Skin epidermis (tissue), 12 donors: ENCODE measurements around the gene ZNF845.
"Not testable (repeated sequence)": the region's sequence is repeated elsewhere in the genome, so short reads cannot be mapped to it uniquely, and the experiment has no call there.

Experiments
- H3K27ac ChIP-seq, 21 experiments: fragments of 200-600 bp; sonication (generic) in 11 of 21; one replicate each; pipeline ENCODE4 v1.5.0; 2020; ENCODE audit warnings: mild to moderate bottlenecking in 3 of 21, inconsistent platforms in 2 of 21, moderate library complexity in 2 of 21
- H3K4me3 ChIP-seq, 7 experiments: fragments of 200-600 bp; sonication (generic) in 2 of 7; one replicate each; pipeline ENCODE4 v1.5.0; 2020; ENCODE audit warnings: inconsistent platforms in 2 of 7, mild to moderate bottlenecking in 2 of 7, moderate library complexity in 1 of 7

The ZNF845 gene

DNA sequence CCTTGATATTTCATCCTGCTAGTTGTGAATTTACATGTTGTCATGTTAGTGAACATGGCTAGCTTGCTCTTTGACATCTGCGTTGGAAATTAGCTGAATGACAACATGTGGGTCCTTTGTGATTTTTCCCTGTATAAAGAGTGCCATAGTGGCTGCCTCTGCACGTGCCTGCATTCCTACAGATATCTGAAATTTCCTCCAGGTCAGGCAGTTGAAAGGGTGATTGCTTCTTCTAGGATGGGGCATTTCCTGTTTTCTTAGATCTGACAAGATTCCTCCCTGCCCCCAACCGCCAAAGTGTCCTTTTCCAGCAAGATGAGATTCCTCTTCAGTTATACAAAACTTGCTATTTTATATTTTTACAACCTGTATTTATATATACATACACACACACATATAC is 40.7 kb downstream of the ZNF845 start:
- H3K27ac ChIP-seq, result no peak overlapping the region
- no peak overlapping the region for H3K4me3 ChIP-seq

DNA sequence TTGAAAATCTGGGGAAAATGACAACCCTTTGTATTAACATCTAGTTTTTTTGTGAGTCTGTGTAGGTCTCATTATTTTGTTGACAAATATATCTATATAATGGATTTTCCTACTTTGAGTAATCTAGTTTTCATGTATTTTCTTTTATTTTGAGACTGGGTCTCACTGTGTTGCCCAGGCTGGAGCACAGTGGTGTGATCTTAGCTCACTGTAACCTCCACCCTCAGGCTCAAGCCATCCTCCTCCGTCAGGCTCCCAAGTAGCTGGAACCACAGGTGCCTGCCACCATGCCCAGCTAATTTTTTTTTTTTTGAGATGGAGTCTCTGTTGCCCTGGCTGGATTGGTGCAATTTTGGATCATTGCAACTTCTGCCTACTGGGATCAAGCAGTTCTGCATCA is 41.2 kb downstream of the ZNF845 start:
- Histone ChIP-seq H3K27ac (no peak overlapping the region), H3K4me3 (no peak overlapping the region)

DNA sequence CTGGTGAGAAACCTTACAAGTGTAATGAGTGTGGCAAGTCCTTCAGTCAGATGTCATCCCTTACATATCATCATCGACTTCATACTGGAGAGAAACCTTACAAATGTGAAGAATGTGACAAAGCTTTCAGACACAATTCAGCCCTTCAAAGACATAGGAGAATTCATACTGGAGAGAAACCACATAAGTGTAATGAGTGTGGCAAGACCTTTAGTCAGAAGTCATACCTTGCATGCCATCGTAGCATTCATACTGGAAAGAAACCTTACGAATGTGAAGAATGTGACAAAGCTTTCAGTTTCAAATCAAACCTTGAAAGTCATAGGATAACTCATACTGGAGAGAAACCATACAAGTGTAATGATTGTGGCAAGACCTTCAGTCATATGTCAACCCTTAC is 47.8 kb downstream of the ZNF845 start:
- H3K4me3 ChIP-seq, result no peak overlapping the region
- no peak overlapping the region for H3K27ac ChIP-seq

DNA sequence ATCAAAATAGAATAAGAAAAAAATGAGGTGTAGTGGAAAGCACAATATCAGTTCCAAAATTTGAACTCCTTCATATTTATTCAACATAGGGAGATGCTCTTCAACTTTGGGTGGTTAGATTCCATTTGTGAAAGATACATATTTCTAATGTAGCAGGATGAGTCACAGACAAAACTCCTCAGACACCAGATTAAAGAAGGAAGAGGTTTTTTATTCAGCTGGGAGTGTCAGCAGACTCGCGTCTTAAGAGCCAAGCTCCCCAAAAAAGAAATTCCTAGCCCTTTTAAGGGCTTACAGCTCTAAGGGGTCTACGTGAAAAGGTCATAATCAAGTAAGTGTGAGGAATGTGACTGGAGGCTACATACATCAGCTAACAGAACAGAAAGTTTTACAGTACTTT is 54.6 kb downstream of the ZNF845 start:
- no peak overlapping the region for H3K27ac ChIP-seq
- no peak overlapping the region for H3K4me3 ChIP-seq

DNA sequence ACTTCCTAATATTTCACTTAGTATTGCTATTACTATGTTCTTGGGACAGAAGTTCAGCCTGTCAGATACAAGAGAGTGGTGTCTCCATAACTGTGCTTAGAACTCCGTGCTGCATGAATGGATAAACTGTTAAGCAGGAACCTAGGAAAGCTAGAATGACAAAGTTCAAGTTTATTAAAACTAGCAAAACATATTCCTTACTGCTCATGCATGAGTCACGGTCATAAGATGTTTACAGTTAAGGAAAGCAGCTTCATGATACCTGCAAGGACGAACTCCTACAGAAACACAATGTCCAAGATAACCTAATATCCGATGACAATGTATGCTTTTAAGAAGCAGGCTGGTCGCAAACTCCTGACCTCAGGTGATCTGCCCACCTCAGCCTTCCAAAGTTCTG is 55.4 kb downstream of the ZNF845 start:
- Histone ChIP-seq H3K4me3 (no peak overlapping the region), H3K27ac (no peak overlapping the region)

DNA sequence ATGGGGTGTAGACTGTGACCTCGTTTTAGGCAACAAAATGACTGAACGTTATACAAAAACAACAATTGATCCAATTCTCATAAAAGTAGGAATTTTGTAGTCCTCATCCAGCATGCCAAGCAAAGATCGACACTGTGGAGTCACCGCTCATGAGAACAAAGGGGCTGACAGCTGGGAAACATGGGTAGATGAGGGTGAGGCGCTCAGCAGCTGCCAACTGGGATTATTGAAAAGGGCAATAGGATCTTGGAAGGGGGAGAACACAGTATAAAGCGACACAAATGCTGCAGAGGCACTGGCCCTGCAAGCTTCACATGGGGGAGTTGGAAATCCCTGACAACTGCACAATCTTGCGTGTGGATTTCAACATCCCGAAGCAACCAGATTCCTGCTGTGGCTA is 56.0 kb downstream of the ZNF845 start:
- Histone ChIP-seq H3K27ac (no peak overlapping the region), H3K4me3 (no peak overlapping the region)

DNA sequence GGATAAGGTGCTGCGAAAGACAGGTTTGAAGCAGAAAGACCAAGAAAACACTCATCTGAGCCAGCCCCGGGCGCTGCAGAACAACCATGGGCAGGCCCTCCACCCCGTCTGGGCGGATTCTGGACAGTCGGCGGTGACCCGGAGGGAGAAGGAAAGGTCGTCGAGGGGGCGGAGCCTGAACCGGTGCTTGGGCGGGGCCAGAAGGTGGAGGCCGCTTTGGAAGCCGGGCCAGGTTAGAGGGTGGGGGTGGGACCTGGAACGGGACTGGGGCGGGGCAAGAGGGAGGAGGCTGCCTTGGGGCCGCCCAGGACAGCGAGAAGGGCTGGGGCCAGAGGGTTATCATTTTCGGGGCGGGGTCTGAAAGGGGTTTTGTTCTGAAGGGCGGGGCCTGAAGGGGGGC is 56.4 kb downstream of the ZNF845 start:
- Histone ChIP-seq H3K4me3 (no peak overlapping the region), H3K27ac (no peak overlapping the region)

DNA sequence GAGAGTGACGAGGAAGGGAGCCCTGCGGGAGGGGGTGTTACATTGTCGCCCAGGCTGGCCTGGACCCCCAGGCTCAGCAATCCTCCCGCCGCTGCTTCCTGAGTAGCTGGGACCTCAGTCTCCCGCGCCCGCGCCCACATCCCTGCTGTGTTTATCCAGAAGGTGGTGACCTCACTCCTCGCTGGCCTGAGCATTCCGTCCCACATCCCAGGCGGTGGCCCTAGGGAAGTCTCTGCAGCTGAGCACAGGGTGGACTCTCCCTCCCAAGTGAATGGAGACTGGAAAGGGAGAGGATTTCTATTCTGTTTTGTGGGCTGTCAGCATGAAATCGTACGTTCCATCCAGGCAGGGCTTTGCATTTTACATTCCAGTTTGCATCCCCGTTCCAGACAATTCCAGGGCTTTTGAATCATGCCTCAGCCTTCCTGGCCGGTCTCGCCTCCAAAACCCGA is 61.0 kb downstream of the ZNF845 start:
- Histone ChIP-seq H3K27ac (peak overlapping the region in 19 of 21 experiments; percentile 1 to 89 (median 77)), H3K4me3 (peak overlapping the region; percentile 56 to 84 (median 69))

DNA sequence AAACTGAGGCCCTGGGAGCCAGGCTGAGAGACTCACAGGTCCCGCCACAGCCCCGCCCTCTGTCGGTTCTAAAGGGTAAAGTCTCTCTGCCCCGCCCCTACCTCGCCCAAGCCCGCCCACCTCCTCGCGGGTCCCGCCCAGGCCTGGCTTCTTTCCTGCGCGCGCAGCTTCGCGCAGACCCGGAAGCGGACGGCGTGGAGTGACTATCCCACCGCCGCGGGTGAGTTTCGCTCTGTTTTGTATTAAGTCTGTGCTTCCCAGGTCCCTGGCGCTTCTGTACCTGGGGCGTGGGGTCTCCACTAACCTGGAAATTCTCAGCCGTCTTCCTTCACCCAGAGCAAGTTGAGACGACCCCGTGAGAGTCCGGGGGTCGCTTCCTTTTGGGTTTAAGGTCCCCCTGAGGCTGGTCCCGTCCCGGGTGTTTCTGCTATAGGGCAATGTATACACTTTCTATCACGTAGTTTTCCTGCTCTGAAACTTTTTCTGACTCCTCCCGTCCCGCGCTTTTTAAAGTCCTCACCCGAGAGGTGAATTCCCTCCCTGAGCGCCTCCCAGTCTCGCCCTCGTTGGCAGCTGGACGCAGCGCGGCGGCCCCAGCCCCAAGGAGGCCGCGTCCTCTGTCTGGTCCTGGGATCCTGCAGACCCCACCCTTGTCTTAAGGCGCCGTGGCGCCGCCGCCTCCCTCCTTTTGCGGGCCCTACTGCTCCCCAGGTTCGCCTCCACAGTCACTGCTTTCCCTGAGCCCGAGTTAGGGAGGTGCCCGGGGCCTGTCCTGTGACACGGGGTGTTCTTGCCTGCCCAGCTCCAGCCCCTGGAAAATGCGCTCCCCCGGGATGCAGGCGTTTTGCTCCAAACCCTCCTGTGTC is 61.7 kb downstream of the ZNF845 start, which contains the start of gene ZNF765:
ZNF765 (plus strand) TSS at position 176 of the 866 bp plus-strand sequence. CDS start 2,867 bp downstream, outside the sequence.
- Histone ChIP-seq H3K4me3 (peak within 1 kb of the TSS; percentile 56 to 84 (median 69)), H3K27ac (peak within 1 kb of the TSS in 20 of 21 experiments; percentile 37 to 89 (median 80))

DNA sequence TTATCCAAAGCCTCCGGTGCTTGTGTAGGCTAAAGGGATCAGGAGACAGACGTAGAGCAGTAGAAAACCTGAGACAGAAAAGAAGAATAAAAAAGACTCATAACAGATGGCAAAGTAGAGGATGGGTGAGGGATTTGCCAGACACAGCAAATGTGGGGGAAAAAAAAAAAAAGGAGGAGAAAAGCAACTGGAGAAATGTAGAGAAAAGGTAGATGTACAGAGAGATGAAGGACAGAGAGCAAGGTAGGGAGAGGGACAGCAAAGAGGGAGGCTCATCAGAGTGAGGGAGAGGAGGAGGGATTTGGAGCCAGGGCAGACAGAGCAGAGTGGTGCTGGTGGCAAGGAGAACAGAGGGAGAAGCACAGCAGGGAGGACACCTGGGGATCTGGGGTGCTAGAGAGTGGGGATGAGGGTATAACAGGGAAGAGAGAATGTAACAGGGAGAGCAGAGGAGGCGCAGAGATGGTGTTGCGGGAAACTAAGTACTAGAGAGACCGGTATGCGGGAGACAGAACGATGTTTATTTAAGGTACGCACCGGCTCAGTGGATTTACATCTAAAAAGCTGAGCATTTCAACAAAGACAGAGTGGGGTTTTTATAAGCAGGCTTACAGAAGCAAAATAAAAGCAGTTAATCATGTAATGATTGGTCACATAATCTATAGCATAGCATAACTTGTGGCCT is 62.4 kb downstream of the ZNF845 start:
- peak overlapping the region; percentile 56 to 84 (median 69) for H3K4me3 ChIP-seq
- peak overlapping the region in 15 of 21 experiments; percentile 69 to 89 (median 81) for H3K27ac ChIP-seq

DNA sequence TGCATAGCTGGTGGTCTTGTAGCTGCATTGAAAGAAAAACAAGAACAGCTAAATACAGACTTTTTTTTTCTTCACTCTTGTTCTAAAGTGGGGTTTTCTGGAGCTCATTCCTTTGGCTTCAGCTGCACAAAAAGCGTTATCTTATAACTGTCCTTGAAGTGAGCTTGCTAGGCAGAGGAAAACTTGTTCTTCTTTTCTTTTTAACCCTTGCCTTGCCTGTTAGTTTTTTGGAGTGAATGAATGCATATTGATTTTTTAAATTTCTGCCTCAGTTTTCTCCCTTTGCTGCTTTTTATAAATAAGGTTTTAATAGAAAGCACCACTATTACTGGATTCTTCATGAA is 62.9 kb downstream of the ZNF845 start:
- Histone ChIP-seq H3K27ac (no peak overlapping the region), H3K4me3 (peak overlapping the region in 1 of 7 experiments; percentile 81)

DNA sequence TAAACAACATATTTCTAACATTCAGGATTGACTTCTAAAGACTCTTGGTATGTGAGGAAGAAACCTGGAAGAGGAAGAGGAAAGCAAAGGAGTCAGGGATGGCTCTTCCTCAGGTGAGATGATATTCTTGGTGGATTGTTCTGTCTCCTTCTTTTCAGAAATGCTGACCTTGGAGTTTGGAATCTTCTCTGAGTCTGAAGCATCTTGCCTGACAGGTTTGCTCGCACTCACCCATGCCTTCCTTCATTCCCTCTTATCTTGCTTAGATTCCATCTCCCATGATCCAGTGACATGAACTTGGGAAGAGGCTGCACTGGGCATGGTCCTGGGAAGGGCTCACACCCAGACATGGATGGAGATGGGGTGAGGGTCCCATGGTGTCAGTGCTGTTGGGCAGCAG is 64.4 kb downstream of the ZNF845 start:
- H3K27ac ChIP-seq, H3K4me3 ChIP-seq: not testable (repeated sequence)
